Gastroesophageal sphincter (tissue), 4 donors: ENCODE results near the gene PIGR. TPM values are rescaled to one million over a fixed set of nuclear protein-coding genes. Genes with fewer than 3 reads are reported as not detected.

Experiments
- ATAC-seq: fragments of 150-250 bp; one replicate; pipeline ENCODE4 v1.9.1; 2016; ENCODE audit warnings: mild to moderate bottlenecking, moderate library complexity
- H3K27ac ChIP-seq, 4 donors: fragments of 200-600 bp; sonication (generic) in 3 of 4; 1 replicate in 3 of 4; 2 replicates in 1 of 4; pipeline ENCODE4 v1.5.1; 2016 to 2019
- H3K27me3 ChIP-seq: fragments of 200-600 bp; sonication (generic); one replicate; pipeline ENCODE4 v1.5.1; 2019
- H3K36me3 ChIP-seq, 2 donors: fragments of 200-600 bp; sonication (generic); one replicate each; pipeline ENCODE4 v1.5.1; 2019; ENCODE audit warnings: control low read depth in 1 of 2
- H3K4me1 ChIP-seq, 3 donors: fragments of 200-600 bp; sonication (generic); 1 replicate in 2 of 3; 2 replicates in 1 of 3; pipeline ENCODE4 v1.5.1; 2016 to 2019; ENCODE audit warnings: control low read depth in 2 of 3
- H3K4me3 ChIP-seq, 2 donors: fragments of 200-600 bp; sonication (generic); one replicate each; pipeline ENCODE4 v1.5.1; 2019; ENCODE audit warnings: mild to moderate bottlenecking in 1 of 2, moderate library complexity in 1 of 2
- H3K9me3 ChIP-seq, 3 donors: fragments of 200-600 bp; sonication (generic); one replicate each; pipeline ENCODE4 v1.5.1; 2017 to 2019; ENCODE audit warnings: control low read depth in 2 of 3
- EP300 ChIP-seq: sonication (generic); formaldehyde crosslinking; IDR thresholded peaks from one replicate; pipeline ENCODE4 v1.6.1; 2017; ENCODE audit warnings: antibody characterized with exemption, mild to moderate bottlenecking
- POLR2A ChIP-seq, 2 donors: fragments of 450-650 bp; IDR thresholded peaks; one replicate each; pipeline ENCODE4 v1.6.1; 2017; ENCODE audit warnings: antibody characterized with exemption in 2 of 2, mild to moderate bottlenecking in 2 of 2, moderate library complexity in 1 of 2
- POLR2AphosphoS5 ChIP-seq: sonication (generic); formaldehyde crosslinking; IDR thresholded peaks from one replicate; pipeline ENCODE4 v1.6.1; 2017; ENCODE audit warnings: antibody characterized with exemption
- WGBS, 2 donors: methylation state at CpG; one replicate each; pipeline ENCODE4 v1.1.5; 2018; ENCODE audit warnings: low coverage in 1 of 2; 5-methylcytosine and 5-hydroxymethylcytosine counted together
- total RNA-seq, 4 donors: library from RNA; depleted of rRNA; stranded (reverse); fragments of >200 nt; gene quantifications; one replicate each; pipeline ENCODE4 v1.1.0, GENCODE V29; 2016
- TF ChIP-seq, protein P1 (sequence below), 4 experiments: fragments of 200-600 bp in 2 of 4; fragments of 450-650 bp in 2 of 4; sonication (generic) in 1 of 4; IDR thresholded peaks; one replicate each; pipeline ENCODE4 v1.5.1; 2017 to 2019; ENCODE audit warnings: antibody characterized with exemption in 4 of 4, mild to moderate bottlenecking in 2 of 4, moderate library complexity in 2 of 4

Gene PIGR
- total RNA-seq, 4 donors from 2014 or later, result 0.16 to 256 (median 0.35) TPM

DNA sequence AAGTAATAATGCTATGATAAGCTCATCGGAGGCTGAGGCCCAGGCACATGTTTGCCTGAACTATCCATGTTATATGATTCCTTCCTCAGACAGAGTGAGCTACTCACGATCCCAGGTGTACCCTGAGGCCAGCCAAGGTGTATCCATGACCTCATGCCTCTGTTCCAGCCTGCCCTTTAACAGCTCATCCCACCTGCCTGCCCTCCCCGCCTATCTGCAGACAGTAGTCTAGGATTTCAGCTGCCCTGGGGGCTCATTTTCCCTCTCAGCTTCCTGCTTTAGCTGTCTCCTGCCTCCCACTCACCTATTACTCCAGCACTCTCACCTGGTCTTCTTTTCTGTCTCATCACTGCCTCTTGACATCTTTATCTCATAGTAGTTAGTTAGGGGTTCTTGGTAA, 50.9 kb downstream of the PIGR start:
- Histone ChIP-seq H3K27me3 (peaks cover 45% of the 10 kb centered on the region), H3K4me3 (no peak overlapping the region), H3K4me1 (no peaks in the 10 kb centered on the region), H3K9me3 (no peaks in the 10 kb centered on the region), H3K27ac (no peak overlapping the region), H3K36me3 (no peaks in the 10 kb centered on the region)
- ATAC-seq, result no peak
- 81 to 100% methylated on average over 2 of the region's 3 CpGs for WGBS, 2 donors
- TF ChIP-seq, protein P1, sequence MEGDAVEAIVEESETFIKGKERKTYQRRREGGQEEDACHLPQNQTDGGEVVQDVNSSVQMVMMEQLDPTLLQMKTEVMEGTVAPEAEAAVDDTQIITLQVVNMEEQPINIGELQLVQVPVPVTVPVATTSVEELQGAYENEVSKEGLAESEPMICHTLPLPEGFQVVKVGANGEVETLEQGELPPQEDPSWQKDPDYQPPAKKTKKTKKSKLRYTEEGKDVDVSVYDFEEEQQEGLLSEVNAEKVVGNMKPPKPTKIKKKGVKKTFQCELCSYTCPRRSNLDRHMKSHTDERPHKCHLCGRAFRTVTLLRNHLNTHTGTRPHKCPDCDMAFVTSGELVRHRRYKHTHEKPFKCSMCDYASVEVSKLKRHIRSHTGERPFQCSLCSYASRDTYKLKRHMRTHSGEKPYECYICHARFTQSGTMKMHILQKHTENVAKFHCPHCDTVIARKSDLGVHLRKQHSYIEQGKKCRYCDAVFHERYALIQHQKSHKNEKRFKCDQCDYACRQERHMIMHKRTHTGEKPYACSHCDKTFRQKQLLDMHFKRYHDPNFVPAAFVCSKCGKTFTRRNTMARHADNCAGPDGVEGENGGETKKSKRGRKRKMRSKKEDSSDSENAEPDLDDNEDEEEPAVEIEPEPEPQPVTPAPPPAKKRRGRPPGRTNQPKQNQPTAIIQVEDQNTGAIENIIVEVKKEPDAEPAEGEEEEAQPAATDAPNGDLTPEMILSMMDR (IDR thresholded peaks at IDR 0.05), result no peak
- TF ChIP-seq POLR2A (IDR thresholded peaks at IDR 0.05) (no peak), EP300 (no peak)

DNA sequence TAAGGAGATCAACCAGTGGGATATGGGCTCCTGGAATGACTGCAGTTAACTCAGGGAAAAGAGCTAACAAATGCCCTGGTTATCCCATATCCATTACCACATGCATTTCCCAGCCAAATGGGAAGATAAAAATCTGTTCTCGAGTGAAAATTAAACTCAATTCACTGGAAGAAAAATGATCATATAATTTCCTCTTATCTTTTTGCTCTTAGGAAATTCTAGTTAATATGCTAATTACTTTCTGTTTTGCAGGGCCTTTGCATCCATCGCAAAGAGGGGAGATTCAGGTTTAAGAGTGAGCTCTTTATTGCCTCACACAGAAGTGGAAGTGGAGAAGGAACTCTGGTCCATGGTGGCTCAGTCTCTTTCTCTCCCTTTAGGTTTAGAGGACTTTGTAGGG, 52.9 kb downstream of the PIGR start:
- TF ChIP-seq POLR2AphosphoS5 (no peak), POLR2A (IDR thresholded peaks at IDR 0.05) (no peak), EP300 (no peak)
- TF ChIP-seq, protein P1 (IDR thresholded peaks at IDR 0.05), result no peak
- no peak for ATAC-seq
- no peak overlapping the region for H3K27ac ChIP-seq
- H3K27me3 ChIP-seq, result peaks cover 37% of the 10 kb centered on the region
- H3K9me3 ChIP-seq, result no peaks in the 10 kb centered on the region
- no peak overlapping the region for H3K4me3 ChIP-seq
- 56 to 79% methylated on average over 1 to 2 of the region's 2 CpGs for WGBS, 2 donors
- no peaks in the 10 kb centered on the region for H3K36me3 ChIP-seq
- H3K4me1 ChIP-seq, result no peaks in the 10 kb centered on the region

DNA sequence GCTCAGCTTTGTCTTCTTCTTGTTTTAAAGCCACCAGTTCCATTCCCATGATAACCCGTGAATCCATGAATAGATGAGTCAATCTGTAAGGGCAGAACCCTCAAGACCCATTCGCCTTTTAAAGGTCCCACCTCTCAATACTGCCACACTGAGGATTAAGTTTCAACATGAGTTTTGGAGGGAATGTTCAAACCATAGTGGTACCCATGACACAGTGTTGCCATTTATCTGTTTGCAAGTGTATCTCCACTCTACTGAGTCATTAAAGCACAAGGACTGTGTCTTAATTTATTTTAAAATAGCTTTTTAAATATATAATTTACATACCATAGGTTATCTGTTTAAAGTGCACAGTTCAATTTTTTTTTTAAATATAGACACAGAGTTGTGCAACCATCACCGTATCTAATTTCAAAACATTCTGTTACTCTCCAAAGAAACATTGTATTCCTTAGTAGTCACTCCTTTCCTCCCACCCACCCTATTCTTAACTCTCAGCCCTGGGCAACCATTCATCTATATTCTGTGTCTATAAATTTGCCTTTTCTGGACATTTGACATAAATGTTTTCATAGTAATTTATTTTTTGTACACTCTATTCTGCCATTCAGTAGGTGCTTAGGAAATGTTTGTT, 53.8 kb downstream of the PIGR start:
- H3K4me3 ChIP-seq, result no peak overlapping the region
- H3K36me3 ChIP-seq, result no peaks in the 10 kb centered on the region
- no peaks in the 10 kb centered on the region for H3K9me3 ChIP-seq
- TF ChIP-seq POLR2AphosphoS5, result no peak
- TF ChIP-seq POLR2A (IDR thresholded peaks at IDR 0.05), result no peak
- no peak for TF ChIP-seq EP300
- TF ChIP-seq, protein P1 (IDR thresholded peaks at IDR 0.05), result no peak
- WGBS, 2 donors, result 76 to 92% methylated on average over 3 of the region's 3 CpGs
- no peak for ATAC-seq
- no peaks in the 10 kb centered on the region for H3K4me1 ChIP-seq
- H3K27me3 ChIP-seq, result peaks cover 34% of the 10 kb centered on the region
- no peak overlapping the region for H3K27ac ChIP-seq

DNA sequence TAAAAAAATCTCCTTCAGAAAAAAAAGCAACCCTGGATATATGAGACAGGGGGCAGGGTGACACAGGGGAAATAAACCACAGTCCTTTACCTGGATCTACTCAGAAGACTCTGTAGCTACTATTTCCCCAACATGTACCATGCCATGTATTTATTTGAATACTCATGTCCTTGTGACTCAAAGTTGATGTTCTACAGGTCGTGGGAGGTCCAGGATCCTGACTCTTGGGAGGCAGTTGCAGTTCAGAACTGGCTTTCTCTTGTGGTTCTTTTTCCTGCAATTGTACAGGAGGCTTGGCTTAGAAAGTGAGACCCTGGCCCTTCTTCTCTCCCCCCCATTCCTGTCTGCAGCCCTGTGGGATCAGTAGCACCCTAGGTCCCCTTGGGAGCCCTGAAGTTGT, 54.9 kb downstream of the PIGR start:
- no peak overlapping the region for H3K27ac ChIP-seq
- 82 to 90% methylated on average over 1 of the region's 1 CpG for WGBS, 2 donors
- TF ChIP-seq EP300, result no peak
- TF ChIP-seq, protein P1 (IDR thresholded peaks at IDR 0.05), result no peak
- H3K36me3 ChIP-seq, result no peaks in the 10 kb centered on the region
- ATAC-seq, result no peak
- H3K9me3 ChIP-seq, result no peaks in the 10 kb centered on the region
- H3K27me3 ChIP-seq, result peaks cover 26% of the 10 kb centered on the region
- H3K4me1 ChIP-seq, result no peaks in the 10 kb centered on the region
- H3K4me3 ChIP-seq, result no peak overlapping the region
